ENCODE results near the gene PHETA1. TPM values are rescaled to one million over a fixed set of nuclear protein-coding genes. Genes with fewer than 3 reads are reported as not detected.

PHETA1 gene
- total and polyA plus RNA-seq, 2 donors (not counting 1 experiment from before 2014, with no cell fraction given): 7.4 to 9.4 TPM

- Mint-ChIP-seq H3K27ac (no peak overlapping the region), H3K9me3 (ENCODE audit: insufficient read depth) (no peaks in the 10 kb centered on the region), H3K4me1 (peaks cover 42% of the 10 kb centered on the region), H3K4me3 (no peak overlapping the region), H3K27me3 (no peaks in the 10 kb centered on the region)
- Histone ChIP-seq H3K36me3 (replicated peaks in 1 of 2; ENCODE audit: control extremely low read depth in 1 of 2, control insufficient read depth in 1 of 2, extremely low read depth in 1 of 2, insufficient read depth in 2 of 2, low read length in 1 of 2) (peaks cover 12 to 50% of the 10 kb centered on the region in 2 experiments), H3K4me2 (replicated peaks; ENCODE audit: low read depth, low read length, poor library complexity, severe bottlenecking) (no peak overlapping the region), H3K4me3 (ENCODE audit: control extremely low read depth in 1 of 5, extremely low read depth in 1 of 5, insufficient read depth in 1 of 5, low read depth in 2 of 5, low read length in 4 of 5) (no peak overlapping the region), H3K4me1 (ENCODE audit: control insufficient read depth in 2 of 2, insufficient read depth in 2 of 2, low read length in 2 of 2) (peaks cover 13 to 21% of the 10 kb centered on the region in 2 donors), H2AFZ (ENCODE audit: insufficient read depth, low read depth, low read length, poor library complexity, severe bottlenecking) (no peak overlapping the region), H3K9ac (ENCODE audit: low read length) (no peak overlapping the region), H3K27me3 (replicated peaks in 1 of 4; ENCODE audit: control extremely low read depth in 1 of 4, control insufficient read depth in 3 of 4, insufficient read depth in 4 of 4, low read length in 3 of 4) (no peaks in the 10 kb centered on the region), H3K9me3 (ENCODE audit: control extremely low read depth in 1 of 3, control insufficient read depth in 2 of 3, insufficient read depth in 1 of 3, low read length in 2 of 3) (no peaks in the 10 kb centered on the region), H4K20me1 (ENCODE audit: control insufficient read depth, insufficient read depth, low read length, poor library complexity, severe bottlenecking) (peaks cover 62% of the 10 kb centered on the region), H3K79me2 (ENCODE audit: control insufficient read depth, insufficient read depth, low read length) (peaks cover 95% of the 10 kb centered on the region), H3K27ac (ENCODE audit: low read length in 2 of 2) (no peak overlapping the region)
- ChIA-PET POLR2A (no interaction called here), CTCF (no interaction called here)
- ATAC-seq (ENCODE audit: low read depth) (no peak), DNase-seq (no peak)
- TF ChIP-seq, protein P1, sequence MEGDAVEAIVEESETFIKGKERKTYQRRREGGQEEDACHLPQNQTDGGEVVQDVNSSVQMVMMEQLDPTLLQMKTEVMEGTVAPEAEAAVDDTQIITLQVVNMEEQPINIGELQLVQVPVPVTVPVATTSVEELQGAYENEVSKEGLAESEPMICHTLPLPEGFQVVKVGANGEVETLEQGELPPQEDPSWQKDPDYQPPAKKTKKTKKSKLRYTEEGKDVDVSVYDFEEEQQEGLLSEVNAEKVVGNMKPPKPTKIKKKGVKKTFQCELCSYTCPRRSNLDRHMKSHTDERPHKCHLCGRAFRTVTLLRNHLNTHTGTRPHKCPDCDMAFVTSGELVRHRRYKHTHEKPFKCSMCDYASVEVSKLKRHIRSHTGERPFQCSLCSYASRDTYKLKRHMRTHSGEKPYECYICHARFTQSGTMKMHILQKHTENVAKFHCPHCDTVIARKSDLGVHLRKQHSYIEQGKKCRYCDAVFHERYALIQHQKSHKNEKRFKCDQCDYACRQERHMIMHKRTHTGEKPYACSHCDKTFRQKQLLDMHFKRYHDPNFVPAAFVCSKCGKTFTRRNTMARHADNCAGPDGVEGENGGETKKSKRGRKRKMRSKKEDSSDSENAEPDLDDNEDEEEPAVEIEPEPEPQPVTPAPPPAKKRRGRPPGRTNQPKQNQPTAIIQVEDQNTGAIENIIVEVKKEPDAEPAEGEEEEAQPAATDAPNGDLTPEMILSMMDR (IDR thresholded peaks at IDR 0.05): no peak
- no peak for TF ChIP-seq EZH2 (IDR thresholded peaks at IDR 0.05; ENCODE audit: borderline replicate concordance, insufficient read depth, low read depth, low read length, poor library complexity, severe bottlenecking)
- intact Hi-C loops (cut with micrococcal nuclease): no loop called here
- WGBS (ENCODE audit: insufficient coverage): 100% methylated on average over 2 of the region's 2 CpGs
Measured at GRCh38 chr12:111417290-111417689, 48.4 kb upstream of the PHETA1 start.

DNA sequence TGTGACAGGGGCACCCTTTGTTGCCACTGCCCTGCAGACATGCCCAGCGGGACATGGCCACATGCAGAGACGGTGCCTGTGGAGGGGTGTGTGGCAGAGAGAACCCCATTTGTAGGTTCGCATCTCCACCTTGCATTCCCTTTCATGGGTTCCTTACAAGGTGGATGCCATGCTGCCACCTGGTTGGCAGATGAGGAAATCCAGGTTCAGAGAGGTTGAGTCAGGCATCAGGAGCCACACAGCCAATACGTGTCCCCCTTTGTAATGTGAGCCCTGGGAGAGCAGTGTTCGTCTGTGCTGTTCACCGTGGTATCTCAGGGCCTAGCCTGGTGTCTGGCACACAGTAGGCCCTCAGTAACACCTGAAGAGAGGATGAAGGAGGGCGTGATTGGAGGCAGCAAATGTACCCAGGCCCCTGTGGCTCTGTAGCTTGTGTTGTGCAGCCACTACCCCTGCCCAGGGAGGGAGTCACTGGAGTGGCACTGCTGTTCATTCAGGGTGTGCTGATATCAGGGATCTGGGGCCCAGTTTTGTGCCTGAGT, 45.9 kb upstream of the PHETA1 start:
- Histone ChIP-seq H3K9ac (ENCODE audit: low read length) (no peak overlapping the region), H3K36me3 (replicated peaks in 1 of 2; ENCODE audit: control extremely low read depth in 1 of 2, control insufficient read depth in 1 of 2, extremely low read depth in 1 of 2, insufficient read depth in 2 of 2, low read length in 1 of 2) (peaks cover 6 to 30% of the 10 kb centered on the region in 2 experiments), H3K9me3 (ENCODE audit: control extremely low read depth in 1 of 3, control insufficient read depth in 2 of 3, insufficient read depth in 1 of 3, low read length in 2 of 3) (no peaks in the 10 kb centered on the region), H3K27me3 (replicated peaks in 1 of 4; ENCODE audit: control extremely low read depth in 1 of 4, control insufficient read depth in 3 of 4, insufficient read depth in 4 of 4, low read length in 3 of 4) (no peaks in the 10 kb centered on the region), H3K4me2 (replicated peaks; ENCODE audit: low read depth, low read length, poor library complexity, severe bottlenecking) (no peak overlapping the region), H4K20me1 (ENCODE audit: control insufficient read depth, insufficient read depth, low read length, poor library complexity, severe bottlenecking) (peaks cover 67% of the 10 kb centered on the region), H3K4me3 (ENCODE audit: control extremely low read depth in 1 of 5, extremely low read depth in 1 of 5, insufficient read depth in 1 of 5, low read depth in 2 of 5, low read length in 4 of 5) (no peak overlapping the region), H2AFZ (ENCODE audit: insufficient read depth, low read depth, low read length, poor library complexity, severe bottlenecking) (no peak overlapping the region), H3K27ac (ENCODE audit: low read length in 2 of 2) (no peak overlapping the region), H3K79me2 (ENCODE audit: control insufficient read depth, insufficient read depth, low read length) (peaks cover 95% of the 10 kb centered on the region), H3K4me1 (ENCODE audit: control insufficient read depth in 2 of 2, insufficient read depth in 2 of 2, low read length in 2 of 2) (peaks cover 38 to 46% of the 10 kb centered on the region in 2 donors)
- ATAC-seq (ENCODE audit: low read depth) (no peak), DNase-seq (no peak)
- Mint-ChIP-seq H3K4me1 (peaks cover 59% of the 10 kb centered on the region), H3K27me3 (no peaks in the 10 kb centered on the region), H3K9me3 (ENCODE audit: insufficient read depth) (no peaks in the 10 kb centered on the region), H3K4me3 (no peak overlapping the region), H3K27ac (peak overlapping the region; percentile 62)
- CTCF ChIA-PET: interaction anchor here (0.6 to 22.7 kb wide), 2 partner anchors 29 to 243 kb away, joined by 5 to 1472 read pairs; no protein-coding TSS in a partner anchor
- intact Hi-C loops (cut with micrococcal nuclease): no loop called here
- WGBS (ENCODE audit: insufficient coverage): 96% methylated on average over 6 of the region's 7 CpGs
- POLR2A ChIA-PET: interaction anchor here (0.6 to 1.1 kb wide), 4 partner anchors 11 to 37 kb away, joined by 3 to 7 read pairs (median 4); no protein-coding TSS in a partner anchor
- no peak for TF ChIP-seq EZH2 (IDR thresholded peaks at IDR 0.05; ENCODE audit: borderline replicate concordance, insufficient read depth, low read depth, low read length, poor library complexity, severe bottlenecking)
